ENCODE results near the gene LEKR1.
"Not testable (repeated sequence)": the region's sequence is repeated elsewhere in the genome, so short reads cannot be mapped to it uniquely, and the experiment has no call there.

LEKR1 gene

DNA sequence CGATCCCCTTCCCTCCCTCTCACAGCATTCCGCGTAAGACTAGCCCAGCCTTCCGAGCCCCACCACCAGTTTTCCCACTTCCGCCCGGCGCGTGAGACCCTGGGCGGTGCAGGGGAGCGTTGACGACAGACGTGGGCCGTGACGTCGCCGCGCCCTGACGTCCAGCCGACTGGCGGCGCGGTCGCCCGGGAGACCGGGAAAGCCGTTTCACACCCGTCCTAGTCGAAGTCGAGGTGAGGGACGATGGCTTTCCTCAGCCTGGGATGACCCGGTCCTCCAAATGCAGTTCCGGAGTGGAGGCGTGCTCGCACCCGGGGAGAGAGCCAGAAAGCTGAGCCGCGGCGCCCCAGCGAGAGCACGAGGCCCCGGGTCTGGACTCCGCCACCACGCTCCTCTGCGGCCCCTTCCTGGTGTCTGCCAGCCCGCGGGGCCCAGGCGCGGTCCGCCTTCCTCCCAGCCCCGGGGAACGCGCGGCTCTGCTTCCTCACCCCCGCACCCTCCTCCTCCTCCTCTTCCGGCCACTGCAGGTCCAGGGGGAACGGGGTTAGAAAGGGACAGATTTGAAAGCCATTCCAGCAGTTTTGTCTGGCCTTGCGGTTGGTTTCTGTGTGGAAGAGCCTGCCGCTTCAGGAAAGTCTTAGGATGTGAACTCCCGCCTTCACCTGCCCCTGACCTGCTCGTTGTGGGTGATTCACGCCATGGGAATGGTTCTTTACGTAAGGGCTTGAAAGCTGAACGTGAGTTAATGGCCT, at the start of gene LEKR1:
TSS of gene LEKR1 (plus strand) at position 210 of the 752 bp plus-strand sequence. CDS start 2,977 bp downstream, outside the sequence.
- peak in 54 of 56 donors; percentile 18 to 86 (median 64) for DNase-seq

DNA sequence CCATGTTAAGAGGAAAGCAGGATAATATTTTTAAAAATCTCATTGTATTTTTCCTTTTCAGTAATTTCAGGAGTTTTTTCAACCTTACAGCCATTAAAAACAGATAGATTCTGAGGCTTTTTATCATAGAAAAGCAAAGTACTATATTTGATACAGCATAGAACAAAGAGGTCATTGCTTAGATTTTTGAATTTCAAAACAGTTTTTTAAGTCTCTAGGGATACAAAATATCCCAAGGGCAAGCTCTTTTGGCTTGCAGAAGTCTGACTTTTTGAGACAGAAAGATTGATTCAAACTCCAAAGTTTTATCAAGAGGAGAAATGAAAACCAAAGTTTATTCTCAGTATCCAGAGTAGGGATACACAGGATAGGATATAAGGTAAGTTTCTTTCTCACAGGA, 49.3 kb upstream of the LEKR1 start:
- no peak for DNase-seq

DNA sequence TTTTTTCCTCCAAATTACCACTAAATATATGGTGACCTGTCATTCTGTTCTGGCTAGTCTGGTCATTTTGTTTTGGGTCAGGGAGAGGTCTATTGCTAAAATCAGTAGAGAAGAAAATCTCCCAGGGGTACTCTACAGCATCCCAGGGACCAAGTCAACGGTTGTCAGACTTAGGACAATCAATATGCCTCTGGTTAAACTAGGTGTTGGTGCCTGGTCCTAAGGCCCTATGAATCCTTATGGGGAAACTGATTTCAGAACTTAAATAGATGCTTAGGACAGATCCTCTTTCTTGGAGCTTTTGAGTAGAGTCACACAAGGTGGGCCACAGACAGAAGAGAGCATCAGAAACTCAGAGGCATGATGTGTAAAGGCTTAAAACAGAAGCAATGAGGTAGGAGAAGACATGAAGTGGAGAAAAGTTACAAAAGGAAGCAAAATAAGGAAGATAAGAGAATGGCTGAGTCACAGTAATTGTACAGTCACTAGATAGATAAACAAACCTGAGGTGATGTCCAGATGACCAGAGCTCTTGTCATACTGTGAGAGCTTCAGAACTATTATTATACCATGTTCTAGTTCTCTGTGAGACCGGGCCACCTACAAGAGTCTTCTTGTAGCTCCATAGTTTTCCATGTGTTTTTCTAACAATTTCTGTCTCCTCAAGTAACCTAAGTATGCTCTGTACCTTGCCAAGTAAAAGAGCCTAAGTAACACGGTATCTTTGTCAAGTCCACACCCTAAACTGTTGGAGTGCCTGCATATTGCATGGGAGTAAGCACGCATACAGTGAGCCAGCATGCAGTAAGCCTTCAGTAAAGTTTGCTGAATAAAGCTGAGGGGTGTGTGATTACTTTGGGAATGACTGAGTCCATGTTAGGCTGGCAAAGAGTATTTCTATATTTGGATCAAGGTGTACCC, 44.6 kb upstream of the LEKR1 start:
- no peak for DNase-seq

DNA sequence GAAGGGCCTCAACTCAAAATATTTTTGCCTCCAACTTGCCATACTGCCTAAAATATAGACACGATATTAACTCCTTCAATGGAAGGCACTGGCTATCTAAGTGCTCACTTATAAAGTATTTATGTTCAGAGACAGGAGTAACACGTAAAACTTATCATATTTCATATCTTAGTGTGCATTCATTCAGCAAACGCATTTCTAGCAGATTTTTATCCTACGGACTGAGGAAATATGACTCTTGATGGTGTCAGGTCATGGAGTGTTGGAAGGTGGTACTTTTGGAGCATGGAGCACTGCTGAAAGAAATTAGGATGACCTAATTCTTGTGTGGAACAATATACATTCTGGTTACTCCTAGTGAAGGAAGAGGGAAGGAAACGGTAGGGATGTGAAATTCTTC, 43.8 kb upstream of the LEKR1 start:
- no peak for DNase-seq

DNA sequence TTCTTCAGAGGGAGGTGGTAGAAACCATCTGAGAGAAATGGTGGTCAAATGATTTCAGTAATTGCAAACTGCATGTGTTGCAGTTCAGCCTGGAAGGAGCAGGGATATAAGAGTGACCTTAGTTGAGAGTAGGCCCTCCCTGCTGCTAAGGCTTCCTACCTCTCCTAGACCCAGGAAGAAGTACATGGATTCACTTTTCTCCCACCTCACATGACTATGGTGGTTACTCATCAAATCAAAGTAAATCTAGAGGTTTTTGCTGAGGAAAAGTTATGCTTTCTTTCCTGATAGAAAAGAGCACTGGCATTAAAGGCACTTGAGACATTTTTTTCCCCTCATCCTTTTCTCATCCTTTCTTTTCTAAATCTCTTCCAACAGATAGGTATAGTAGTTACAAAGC, 43.2 kb upstream of the LEKR1 start:
- DNase-seq = no peak

DNA sequence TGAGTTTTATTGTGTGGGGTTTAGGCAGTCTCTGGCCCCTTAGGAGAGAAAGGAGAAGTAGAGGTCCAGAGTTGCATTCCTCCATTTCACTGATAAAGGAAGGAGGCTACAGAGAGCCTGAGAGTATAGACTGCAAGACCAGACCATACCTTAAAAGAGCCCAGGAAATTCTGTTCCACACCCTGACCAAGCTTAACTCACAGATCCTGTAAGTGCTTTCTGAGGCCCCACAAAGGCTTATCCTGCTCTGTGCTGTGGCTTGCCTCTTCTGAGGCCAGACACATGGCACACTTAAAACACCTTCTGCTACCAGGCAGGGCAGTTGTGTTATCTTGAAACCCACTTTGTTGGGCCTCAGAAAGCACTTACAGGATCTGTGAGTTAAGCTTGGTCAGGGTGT, 39.2 kb upstream of the LEKR1 start:
- DNase-seq = no peak

DNA sequence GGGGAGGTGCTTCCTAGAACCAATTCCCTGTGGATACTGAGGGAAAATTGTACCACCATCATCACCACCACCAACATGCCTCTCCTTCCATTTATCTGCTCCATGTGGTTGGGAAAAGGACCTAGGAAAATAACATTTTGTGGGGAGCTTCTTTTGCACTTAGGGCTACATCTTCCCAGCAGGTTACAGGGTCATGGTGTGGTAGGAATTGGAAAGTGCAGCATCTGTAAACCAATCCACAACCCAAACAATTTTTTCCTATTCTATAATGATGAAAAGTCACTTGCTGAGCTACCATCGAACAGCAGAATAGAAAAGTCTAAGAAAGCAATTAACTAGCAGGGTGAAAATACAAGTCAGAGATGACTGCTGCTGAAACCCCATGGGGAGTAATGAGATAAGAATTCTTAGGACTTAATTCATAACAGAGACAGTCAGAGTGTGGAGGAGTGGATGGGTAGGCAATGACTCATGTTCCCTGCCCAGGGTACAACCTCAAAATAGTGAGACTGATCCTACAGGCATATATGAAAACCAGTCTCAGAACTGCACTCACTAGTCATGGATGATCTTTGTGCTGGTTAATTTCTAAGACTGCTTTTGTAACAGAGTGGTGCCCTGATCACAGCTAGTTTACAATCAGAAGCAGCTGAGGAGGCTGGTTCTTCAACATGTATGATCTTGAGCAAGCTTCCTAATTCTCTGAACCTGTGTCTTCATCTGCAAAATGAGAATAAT, 38.1 kb upstream of the LEKR1 start:
- no peak for DNase-seq

DNA sequence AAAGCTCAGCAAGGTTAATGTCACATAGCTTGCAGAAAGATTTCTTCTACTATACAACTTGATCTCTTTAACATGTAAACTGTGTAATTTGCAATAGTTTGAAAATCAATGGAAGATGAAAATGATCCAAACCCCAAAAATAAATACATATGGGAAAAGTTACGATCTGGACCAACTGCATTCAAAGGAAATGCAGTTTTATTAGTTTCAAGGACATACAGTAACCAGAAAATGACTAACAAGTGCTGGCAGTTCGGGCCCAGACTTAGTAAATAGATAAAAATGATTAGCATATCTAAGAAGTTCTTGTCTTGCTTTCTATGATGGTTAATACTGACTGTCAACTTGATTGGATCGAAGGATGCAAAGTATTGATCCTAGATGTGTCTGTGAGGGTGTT, 37.3 kb upstream of the LEKR1 start:
- no peak for DNase-seq

DNA sequence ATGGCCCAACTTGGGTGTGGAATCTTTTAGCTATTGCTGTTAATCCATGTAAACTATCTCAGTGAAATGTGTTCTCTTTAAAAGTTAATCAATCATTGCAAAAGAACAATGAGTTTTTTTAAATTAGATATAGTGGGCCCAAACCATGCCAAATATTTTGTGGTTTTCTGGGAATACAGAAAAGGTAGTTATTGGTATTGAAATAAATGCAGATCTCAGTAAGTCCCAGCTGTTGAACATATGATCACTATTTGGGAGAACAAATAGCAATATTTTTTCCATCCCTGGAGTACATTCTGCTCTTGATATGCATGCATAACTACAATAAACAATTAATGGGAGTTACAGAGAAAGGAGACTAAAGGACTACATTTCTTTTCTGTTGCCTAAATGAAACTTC, 36.0 kb upstream of the LEKR1 start:
- no peak for DNase-seq

DNA sequence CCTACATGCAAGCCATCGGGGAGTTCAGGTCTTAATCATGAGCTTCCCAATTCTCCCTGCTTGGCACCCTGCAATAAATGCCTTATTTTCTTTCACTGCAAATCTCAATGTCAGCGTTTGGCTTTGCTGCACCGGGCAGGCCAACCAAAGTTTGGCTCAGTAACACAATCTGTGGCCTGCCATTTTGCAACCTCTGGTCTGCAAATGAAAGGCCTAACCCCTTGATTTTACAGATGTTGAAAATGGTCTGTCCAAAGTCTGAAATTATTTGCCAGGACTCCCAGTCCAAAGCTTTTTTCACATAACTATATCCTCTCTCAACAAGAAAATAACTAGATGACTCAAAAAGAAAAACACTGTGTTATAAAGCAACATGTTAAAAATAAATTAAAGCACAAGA, 34.0 kb upstream of the LEKR1 start:
- no peak for DNase-seq

DNA sequence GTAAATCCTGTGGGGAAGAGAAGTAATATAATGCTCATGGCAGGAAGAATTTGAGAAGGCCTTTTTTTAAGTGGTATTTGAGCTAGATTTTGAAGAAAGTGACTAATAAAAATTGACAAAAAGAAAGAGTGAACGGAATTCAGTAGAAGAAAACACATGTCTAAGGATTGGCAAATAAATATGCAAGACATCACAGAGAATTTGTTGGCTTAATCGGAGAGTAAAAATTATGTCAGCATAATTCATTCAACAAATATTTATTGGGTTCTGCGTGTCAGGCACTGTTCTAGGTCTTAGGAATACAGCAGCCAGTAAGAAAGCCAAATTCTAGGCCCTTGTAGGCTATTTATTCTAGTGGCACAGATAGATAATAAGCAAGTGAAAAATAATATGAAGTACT, 33.6 kb upstream of the LEKR1 start:
- DNase-seq = no peak

DNA sequence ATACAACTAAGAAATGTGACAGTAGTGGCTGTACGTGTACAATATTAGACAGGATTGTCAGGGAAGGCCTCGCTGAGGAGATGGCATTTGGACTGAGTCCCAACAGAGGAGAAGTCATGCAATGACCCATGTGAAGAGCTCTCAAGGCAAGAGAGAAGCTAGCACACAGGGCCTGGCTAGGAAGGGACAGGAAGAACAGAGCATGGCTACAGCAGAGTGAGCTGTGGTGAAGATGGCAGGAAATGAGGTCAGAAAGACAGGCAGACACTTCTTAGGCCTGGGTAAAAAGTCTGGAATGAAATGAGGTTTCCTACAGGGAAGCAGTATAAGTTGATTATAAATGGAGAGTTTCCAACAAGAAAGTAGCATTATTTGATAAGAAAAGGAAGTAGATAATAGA, 33.2 kb upstream of the LEKR1 start:
- no peak for DNase-seq

DNA sequence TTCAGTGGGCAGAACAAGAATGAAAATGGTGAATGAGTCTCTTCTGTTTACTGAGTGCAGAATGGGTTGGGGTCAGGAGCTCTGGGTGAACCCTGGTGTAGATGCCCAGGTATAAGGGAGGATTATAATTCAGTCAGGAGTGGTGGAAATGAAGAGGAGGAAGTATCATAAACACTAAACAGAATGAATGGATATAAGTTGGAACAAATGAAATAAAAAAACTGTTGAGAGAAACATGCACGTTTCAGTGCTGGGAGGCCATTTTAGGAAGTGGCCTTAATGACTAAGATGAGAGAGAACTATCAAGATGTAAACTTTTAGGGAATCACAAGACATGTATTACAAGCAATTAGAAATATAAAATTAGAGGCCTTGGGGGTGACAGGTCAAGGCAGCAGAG, 32.8 kb upstream of the LEKR1 start:
- DNase-seq = no peak

DNA sequence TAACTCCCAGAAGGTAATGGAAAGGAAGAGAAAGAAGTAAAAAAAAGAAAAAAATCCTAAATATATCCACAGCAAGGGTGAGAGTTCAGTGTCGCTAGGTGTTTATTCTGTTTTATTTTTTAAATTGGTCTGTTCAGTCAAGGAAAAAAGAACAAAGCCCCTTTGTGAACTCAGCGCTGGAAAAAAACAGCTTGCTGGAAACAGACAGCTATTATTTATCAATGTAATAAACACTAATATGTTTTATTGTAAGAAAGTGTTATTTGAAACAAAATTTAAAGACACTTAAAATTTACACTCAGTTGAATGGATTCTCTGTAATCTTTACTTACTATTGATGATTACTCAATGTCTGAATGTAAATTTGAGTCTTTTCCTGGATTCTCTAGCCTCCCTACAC, 32.3 kb upstream of the LEKR1 start:
- DNase-seq = peak in 1 of 56 donors; percentile 9

DNA sequence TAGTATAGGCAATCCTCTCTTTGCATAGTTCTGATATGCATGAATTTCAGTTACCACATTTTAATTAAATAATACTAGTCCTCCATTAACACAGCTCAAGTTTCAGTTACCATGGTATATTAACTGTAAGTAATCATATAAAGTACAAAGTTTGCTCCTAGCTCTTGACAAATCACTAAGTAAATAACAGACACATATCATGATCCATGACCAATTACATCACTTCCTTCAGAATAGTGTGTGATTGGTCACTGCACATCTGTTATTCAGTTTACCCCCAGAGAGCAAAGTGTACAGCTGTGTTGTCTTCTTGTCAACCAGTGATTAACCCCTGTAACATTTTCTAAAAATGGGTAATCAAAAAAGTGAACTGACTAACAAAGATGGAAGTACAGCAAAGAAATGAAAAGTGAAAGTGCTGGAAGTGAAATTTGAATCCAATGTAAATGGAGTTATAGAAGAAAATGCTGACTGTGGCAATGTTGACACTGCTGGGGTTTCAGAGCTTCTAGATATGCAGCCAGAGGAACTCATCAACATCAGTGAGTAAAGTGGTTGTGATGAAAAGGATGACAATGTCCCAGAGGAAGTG, 30.2 kb upstream of the LEKR1 start:
- no peak for DNase-seq

DNA sequence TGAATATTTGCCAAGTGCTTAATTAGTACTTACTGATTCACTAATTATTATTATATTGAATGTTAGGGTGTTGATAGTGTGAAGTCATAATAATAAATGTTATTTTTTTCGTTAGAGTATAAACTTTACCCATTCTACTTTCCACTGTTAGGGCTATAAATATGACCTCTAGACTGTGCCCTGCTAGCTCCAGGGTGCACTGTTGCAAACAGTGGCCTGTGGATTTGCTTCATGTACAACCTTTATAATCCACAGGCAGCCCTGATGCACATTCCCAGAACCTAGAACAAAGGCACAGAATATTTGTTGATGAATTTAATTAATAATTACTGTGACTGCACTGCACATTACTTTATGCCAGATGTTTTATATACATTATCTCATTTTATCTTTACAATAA, 28.8 kb upstream of the LEKR1 start:
- DNase-seq = no peak

DNA sequence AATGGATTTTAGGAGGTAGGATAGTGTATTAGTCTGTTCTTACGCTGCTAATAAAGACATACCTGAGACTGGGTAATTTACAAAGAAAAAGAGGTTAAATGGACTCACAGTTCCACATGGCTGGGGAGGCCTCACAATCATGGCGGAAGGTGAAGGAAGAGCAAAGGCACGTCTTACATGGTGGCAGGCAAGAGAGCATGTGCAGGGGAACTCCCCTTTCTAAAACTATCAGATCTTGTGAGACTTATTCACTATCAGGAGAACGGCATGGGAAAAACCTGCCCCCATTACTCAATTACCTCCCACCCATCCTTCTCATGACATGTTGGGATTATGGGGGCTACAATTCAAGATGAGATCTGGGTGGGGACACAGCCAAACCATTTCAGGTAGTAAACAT, 25.9 kb upstream of the LEKR1 start:
- not testable (repeated sequence) for DNase-seq

DNA sequence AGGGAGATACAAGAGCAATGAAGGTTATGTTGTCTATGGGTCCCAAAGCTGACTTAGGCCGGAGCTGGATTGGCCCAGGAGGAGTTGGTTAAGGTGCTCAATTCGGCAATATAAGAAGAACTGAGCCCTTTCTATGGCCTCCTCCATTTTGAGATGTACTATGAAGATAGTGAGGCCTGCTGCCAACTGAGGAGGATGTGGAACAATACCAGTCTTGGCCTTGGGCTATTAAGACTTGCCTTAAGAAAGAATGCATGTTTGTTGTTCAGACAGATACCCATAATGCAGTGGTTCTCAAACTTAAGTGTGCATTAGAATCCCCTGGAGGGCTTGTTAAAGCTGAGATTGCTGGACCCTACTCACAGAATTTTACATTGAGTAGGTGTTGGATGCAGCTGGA, 24.4 kb upstream of the LEKR1 start:
- no peak for DNase-seq

DNA sequence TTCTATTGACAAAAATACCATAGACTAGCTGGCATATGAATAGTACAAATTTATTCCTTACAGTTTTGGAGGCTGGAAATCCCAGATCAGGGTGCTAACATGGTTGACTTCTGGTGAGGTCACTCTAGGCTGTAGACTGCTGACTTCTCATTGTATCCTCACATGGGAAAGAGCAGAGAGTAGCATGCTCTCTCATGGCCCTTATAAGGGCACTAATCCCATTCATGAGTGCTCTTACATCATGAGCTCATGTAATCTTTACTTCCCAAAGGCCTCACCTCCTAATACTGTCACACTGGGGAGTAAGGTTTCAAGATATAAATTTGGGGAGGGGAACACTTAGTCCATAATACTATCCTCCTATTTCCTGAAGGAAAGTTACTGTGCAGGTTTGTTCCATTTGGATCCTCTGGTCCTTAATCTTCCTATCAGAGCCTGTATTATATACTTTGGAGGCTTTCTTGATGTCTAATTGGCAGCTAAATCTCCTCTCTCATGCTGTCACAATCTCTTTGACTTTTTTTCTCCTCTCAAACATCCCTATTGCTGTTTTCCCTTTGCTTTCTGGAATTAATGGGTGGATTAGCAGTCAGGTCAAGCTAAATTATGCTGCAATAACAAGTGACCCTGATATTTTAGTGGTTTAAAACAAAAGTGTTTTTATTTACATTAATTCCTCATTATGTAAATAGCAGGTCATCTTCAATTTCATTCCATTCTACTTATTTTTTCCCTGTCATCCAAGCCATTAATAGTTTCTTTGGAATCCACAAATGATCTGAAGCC, 23.1 kb upstream of the LEKR1 start:
- no peak for DNase-seq

DNA sequence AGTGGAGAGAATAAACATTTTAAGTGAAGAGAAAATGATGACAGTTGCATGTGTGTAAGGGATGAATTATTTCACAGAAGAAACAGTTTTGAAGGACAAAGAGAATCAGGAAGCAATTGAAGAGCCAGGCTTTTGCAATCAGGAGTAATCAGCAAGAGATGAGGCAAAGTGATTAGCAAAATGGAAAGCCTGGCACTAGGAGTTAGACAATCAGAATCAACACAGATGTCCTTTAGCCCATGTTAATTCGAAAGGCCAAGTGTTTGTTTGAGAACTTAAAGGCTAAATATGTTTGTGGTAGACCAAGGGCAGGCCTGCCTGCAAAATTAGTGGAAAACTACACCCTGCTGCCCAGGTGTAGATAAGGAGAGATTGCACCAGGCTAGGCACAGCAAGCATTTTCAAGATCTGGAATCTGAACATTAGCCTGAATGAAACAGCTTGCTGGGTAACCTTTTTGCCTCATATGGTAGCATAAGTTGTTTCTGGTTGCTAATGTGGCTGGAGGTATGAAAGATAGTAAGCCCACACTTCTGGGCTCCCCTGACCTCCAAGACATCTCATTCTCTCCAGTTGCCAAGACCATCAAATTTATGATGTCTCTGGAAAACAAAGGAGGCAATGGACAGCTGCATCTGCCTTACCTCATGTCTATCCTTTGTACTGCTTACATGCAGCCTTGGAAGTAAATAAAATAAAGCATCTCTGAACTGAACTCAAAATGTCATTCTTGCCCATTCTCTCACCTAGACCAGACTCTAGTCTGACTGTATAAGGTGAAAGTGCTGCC, 22.0 kb upstream of the LEKR1 start:
- no peak for DNase-seq

All from amygdala (tissue), 56 donors.